Sigmoid colon (tissue), 7 donors: Measurements from ENCODE around the gene HEATR1. TPM values are rescaled to one million over a fixed set of nuclear protein-coding genes. Genes with fewer than 3 reads are reported as not detected.

Source experiments
- DNase-seq: peaks from one replicate; pipeline ENCODE4 v3.0.0-alpha.2; 2019
- H3K27ac ChIP-seq, 4 donors: fragments of 200-600 bp; sonication (generic); one replicate each; pipeline ENCODE4 v1.5.1; 2016 to 2019; ENCODE audit warnings: mild to moderate bottlenecking in 1 of 4
- H3K27me3 ChIP-seq, 3 donors: fragments of 200-600 bp; sonication (generic); one replicate each; pipeline ENCODE4 v1.5.1; 2019; ENCODE audit warnings: mild to moderate bottlenecking in 1 of 3
- H3K36me3 ChIP-seq, 4 donors: fragments of 200-600 bp; sonication (generic); one replicate each; pipeline ENCODE4 v1.5.1; 2016 to 2019
- H3K4me1 ChIP-seq, 4 donors: fragments of 200-600 bp; sonication (generic); one replicate each; pipeline ENCODE4 v1.5.1; 2017 to 2019
- H3K4me3 ChIP-seq, 4 donors: fragments of 200-600 bp; sonication (generic); one replicate each; pipeline ENCODE4 v1.5.1; 2017 to 2019; ENCODE audit warnings: mild to moderate bottlenecking in 2 of 4, moderate library complexity in 1 of 4
- H3K9me3 ChIP-seq, 4 donors: fragments of 200-600 bp in 3 of 4; sonication (generic) in 3 of 4; one replicate each; pipeline versions ENCODE4 v1.5.1 to v1.6.1; 2013 to 2019
- CTCF ChIP-seq, 4 experiments: fragments of 450-650 bp in 3 of 4; fragments of 200-600 bp in 1 of 4; IDR thresholded peaks; one replicate each; pipeline ENCODE4 v1.5.1; 2016 to 2019; ENCODE audit warnings: antibody characterized with exemption in 4 of 4, mild to moderate bottlenecking in 3 of 4, moderate library complexity in 2 of 4
- EP300 ChIP-seq, 4 donors: sonication (generic); formaldehyde crosslinking; IDR thresholded peaks; one replicate each; pipeline ENCODE4 v1.6.1; 2017; ENCODE audit warnings: antibody characterized with exemption in 4 of 4
- POLR2A ChIP-seq, 2 donors: fragments of 450-650 bp; IDR thresholded peaks; one replicate each; pipeline ENCODE4 v1.6.1; 2016; ENCODE audit warnings: antibody characterized with exemption in 2 of 2, mild to moderate bottlenecking in 2 of 2, moderate library complexity in 2 of 2
- POLR2AphosphoS5 ChIP-seq, 4 donors: sonication (generic); formaldehyde crosslinking; IDR thresholded peaks; one replicate each; pipeline ENCODE4 v1.6.1; 2017; ENCODE audit warnings: antibody characterized with exemption in 4 of 4
- WGBS, 2 donors: extraction: QIAGEN DNeasy Blood & Tissue Kit; methylation state at CpG; one replicate each; pipeline ENCODE4 v1.1.7; 2013; 5-methylcytosine and 5-hydroxymethylcytosine counted together
- intact Hi-C: fragments of 100-400 bp; cut with DNase I; formaldehyde crosslinking; loops from one replicate; pipeline ENCODE4 v1.15.1; 2023
- polyA plus RNA-seq, 3 donors: library from polyadenylated mRNA; stranded (reverse); fragments of 200-250 nt; gene quantifications; one replicate each; pipeline ENCODE4 v1.2.3, GENCODE V29; 2013
- total RNA-seq, 4 donors: library from RNA; depleted of rRNA; stranded (reverse); fragments of >200 nt; gene quantifications; one replicate each; pipeline ENCODE4 v1.1.0, GENCODE V29; 2016
- donor health status: healthy with polysubstance abuse.
- donor health status: Bipolar disorder and iron deficiency.
- donor health status: healthy.

HEATR1 gene
- total and polyA plus RNA-seq, 7 donors: 0.92 to 22.1 (median 14.4) TPM

- intact Hi-C loops: no loop called here
- Histone ChIP-seq H3K9me3 (peaks cover 4 to 6% (median 6%) of the 10 kb centered on the region in 4 donors), H3K27ac (no peak overlapping the region), H3K4me1 (no peaks in the 10 kb centered on the region), H3K27me3 (no peaks in the 10 kb centered on the region), H3K4me3 (no peak overlapping the region), H3K36me3 (no peaks in the 10 kb centered on the region)
- TF ChIP-seq POLR2A (IDR thresholded peaks at IDR 0.05) (no peak), CTCF (IDR thresholded peaks at IDR 0.05) (no peak), EP300 (IDR thresholded peaks at IDR 0.05) (no peak), POLR2AphosphoS5 (IDR thresholded peaks at IDR 0.05) (no peak)
- no peak for DNase-seq
- WGBS, 2 donors: 21 to 47% methylated on average over 3 of the region's 3 CpGs
Measured at GRCh38 chr1:236622407-236622806, 18.1 kb upstream of the HEATR1 start.

- intact Hi-C loops: no loop called here
- Histone ChIP-seq H3K4me3 (no peak overlapping the region), H3K9me3 (peaks cover 4 to 6% (median 6%) of the 10 kb centered on the region in 4 donors), H3K36me3 (no peaks in the 10 kb centered on the region), H3K27me3 (no peaks in the 10 kb centered on the region), H3K4me1 (no peaks in the 10 kb centered on the region), H3K27ac (no peak overlapping the region)
- 79% methylated on average over 6 of the region's 6 CpGs for WGBS, 2 donors
- DNase-seq: no peak
- TF ChIP-seq EP300 (IDR thresholded peaks at IDR 0.05): no peak
- no peak for TF ChIP-seq POLR2A (IDR thresholded peaks at IDR 0.05)
- no peak for TF ChIP-seq POLR2AphosphoS5 (IDR thresholded peaks at IDR 0.05)
- no peak for TF ChIP-seq CTCF (IDR thresholded peaks at IDR 0.05)
Measured at GRCh38 chr1:236619398-236619797, 15.1 kb upstream of the HEATR1 start.

GRCh38 chr1:236618507-236618906 is 14.2 kb upstream of the HEATR1 start:
- Histone ChIP-seq H3K27ac (no peak overlapping the region), H3K9me3 (peaks cover 4 to 6% (median 6%) of the 10 kb centered on the region in 4 donors), H3K36me3 (no peaks in the 10 kb centered on the region), H3K4me3 (no peak overlapping the region), H3K4me1 (no peaks in the 10 kb centered on the region), H3K27me3 (no peaks in the 10 kb centered on the region)
- intact Hi-C loops: no loop called here
- no peak for DNase-seq
- WGBS, 2 donors: 86 to 88% methylated on average over 5 of the region's 5 CpGs
- TF ChIP-seq POLR2A (IDR thresholded peaks at IDR 0.05) (no peak), EP300 (IDR thresholded peaks at IDR 0.05) (no peak), POLR2AphosphoS5 (IDR thresholded peaks at IDR 0.05) (no peak), CTCF (IDR thresholded peaks at IDR 0.05) (no peak)

GRCh38 chr1:236615399-236616148 is 11.3 kb upstream of the HEATR1 start:
- intact Hi-C loops: no loop called here
- no peak overlapping the region for H3K27ac ChIP-seq
- H3K4me3 ChIP-seq: no peak overlapping the region
- H3K27me3 ChIP-seq: no peaks in the 10 kb centered on the region
- WGBS, 2 donors: 92 to 93% methylated on average over 12 of the region's 12 CpGs
- no peaks in the 10 kb centered on the region for H3K36me3 ChIP-seq
- DNase-seq: no peak
- no peak for TF ChIP-seq POLR2AphosphoS5 (IDR thresholded peaks at IDR 0.05)
- TF ChIP-seq POLR2A (IDR thresholded peaks at IDR 0.05): no peak
- no peak for TF ChIP-seq CTCF (IDR thresholded peaks at IDR 0.05)
- no peak for TF ChIP-seq EP300 (IDR thresholded peaks at IDR 0.05)
- no peaks in the 10 kb centered on the region for H3K9me3 ChIP-seq
- H3K4me1 ChIP-seq: no peaks in the 10 kb centered on the region

GRCh38 chr1:236612349-236612748 is 8.0 kb upstream of the HEATR1 start:
- no peak overlapping the region for H3K4me3 ChIP-seq
- H3K9me3 ChIP-seq: no peaks in the 10 kb centered on the region
- no peak for DNase-seq
- no peak overlapping the region for H3K27ac ChIP-seq
- no peaks in the 10 kb centered on the region for H3K36me3 ChIP-seq
- TF ChIP-seq POLR2A (IDR thresholded peaks at IDR 0.05): no peak
- TF ChIP-seq CTCF (IDR thresholded peaks at IDR 0.05): no peak
- TF ChIP-seq EP300 (IDR thresholded peaks at IDR 0.05): no peak
- no peak for TF ChIP-seq POLR2AphosphoS5 (IDR thresholded peaks at IDR 0.05)
- 95 to 98% methylated on average over 1 of the region's 1 CpG for WGBS, 2 donors
- H3K4me1 ChIP-seq: no peaks in the 10 kb centered on the region
- H3K27me3 ChIP-seq: no peaks in the 10 kb centered on the region
- intact Hi-C loops: no loop called here
